IMR-90 (cell line): Measurements from ENCODE around the gene NDUFB2. TPM values are rescaled to one million over a fixed set of nuclear protein-coding genes. Genes with fewer than 3 reads are reported as not detected.
A peak's percentile ranks its signal among the peaks of the same experiment; 100 is the strongest.

Source experiments
- ATAC-seq: fragments of 200-7000 bp; cut with Tn5 transposase; 2 replicates; pipeline ENCODE4 v1.9.1; 2020; ENCODE audit warnings: low read depth, mild to moderate bottlenecking, moderate library complexity
- BruUV-seq: library from RNA; stranded (reverse); fragments of 400-500 nt; replicated peaks from 2 replicates; lab custom pipeline; 2021; lab: Mats Ljungman, UMichigan
- CTCF ChIA-PET: fragments of 300-600 bp; formaldehyde crosslinking; extraction: SDS; loops from one replicate; lab custom pipeline; 2021; ENCODE audit warnings: antibody characterized with exemption; lab: Yijun Ruan, JAX
- POLR2A ChIA-PET: fragments of 300-600 bp; sonication (Branson Sonifier 250); formaldehyde crosslinking; loops from one replicate; lab custom pipeline; 2022; ENCODE audit warnings: antibody characterized with exemption; ENCODE audit not compliant: unreplicated experiment; lab: Charles Lee
- DNase-seq: peaks from one replicate; pipeline ENCODE4 v3.0.0; 2013
- H2AFZ ChIP-seq: replicated peaks from 2 replicates; pipeline ENCODE3; 2013; ENCODE audit warnings: low read length, mild to moderate bottlenecking; ENCODE audit not compliant: poor library complexity
- H2AK5ac ChIP-seq: 2 replicates; pipeline ENCODE4 v1.6.1; 2013; ENCODE audit warnings: low read depth, low read length, inconsistent platforms
- H2AK9ac ChIP-seq: replicated peaks from 2 replicates; pipeline ENCODE3; 2013; ENCODE audit warnings: mild to moderate bottlenecking, low read depth, low read length, moderate library complexity; ENCODE audit not compliant: poor library complexity
- H2BK120ac ChIP-seq: 2 replicates; pipeline ENCODE4 v1.6.1; 2013; ENCODE audit warnings: low read depth, low read length, inconsistent platforms
- H2BK15ac ChIP-seq: 3 replicates; pipeline ENCODE4 v1.6.1; 2013; ENCODE audit warnings: low read depth, low read length, inconsistent platforms
- H2BK20ac ChIP-seq: 2 replicates; pipeline ENCODE4 v1.6.1; 2013; ENCODE audit warnings: low read depth, mild to moderate bottlenecking, inconsistent platforms, low read length, moderate library complexity
- H2BK5ac ChIP-seq: 2 replicates; pipeline ENCODE4 v1.6.1; 2013; ENCODE audit warnings: mild to moderate bottlenecking, low read depth, low read length, inconsistent platforms; ENCODE audit not compliant: poor library complexity, severe bottlenecking
- H3K14ac ChIP-seq: replicated peaks from 2 replicates; pipeline ENCODE4 v1.6.1; 2013; ENCODE audit warnings: low read depth, low read length, inconsistent platforms
- H3K18ac ChIP-seq: 2 replicates; pipeline ENCODE4 v1.6.1; 2013; ENCODE audit warnings: low read depth, low read length, control low read depth
- H3K23ac ChIP-seq: 2 replicates; pipeline ENCODE4 v1.6.1; 2013; ENCODE audit warnings: low read depth, low read length, inconsistent platforms
- H3K27ac ChIP-seq: 2 replicates; pipeline ENCODE4 v1.5.1; 2013; ENCODE audit warnings: mild to moderate bottlenecking, control low read depth, low read length; ENCODE audit not compliant: insufficient read depth
- H3K27me3 ChIP-seq: 2 replicates; pipeline ENCODE4 v1.6.1; 2013; ENCODE audit warnings: low read length; ENCODE audit not compliant: control insufficient read depth, insufficient read depth
- H3K36me3 ChIP-seq: 2 replicates; pipeline ENCODE4 v1.6.1; 2013; ENCODE audit warnings: low read length, mixed read lengths; ENCODE audit not compliant: control insufficient read depth, insufficient read depth
- H3K4ac ChIP-seq: 2 replicates; pipeline ENCODE4 v1.6.1; 2013; ENCODE audit warnings: low read depth, low read length, inconsistent platforms
- H3K4me1 ChIP-seq: 2 replicates; pipeline ENCODE4 v1.6.1; 2013; ENCODE audit warnings: low read length, mixed read lengths; ENCODE audit not compliant: control insufficient read depth, insufficient read depth
- H3K4me2 ChIP-seq: 2 replicates; pipeline ENCODE4 v1.6.1; 2013; ENCODE audit warnings: low read depth, mild to moderate bottlenecking, control low read depth, low read length, moderate library complexity
- H3K4me3 ChIP-seq: 2 replicates; pipeline ENCODE4 v1.5.1; 2013; ENCODE audit warnings: low read depth, mild to moderate bottlenecking, control low read depth, low read length, moderate library complexity; ENCODE audit not compliant: insufficient read depth
- H3K56ac ChIP-seq: 2 replicates; pipeline ENCODE4 v1.6.1; 2013; ENCODE audit warnings: low read length, inconsistent platforms; ENCODE audit not compliant: insufficient read depth; ENCODE audit errors: extremely low read depth
- H3K79me1 ChIP-seq, 2 experiments: 2 replicates each; pipeline ENCODE4 v1.6.1; 2013; ENCODE audit warnings: low read length in 2 of 2, inconsistent platforms in 1 of 2, low read depth in 1 of 2
- H3K9ac ChIP-seq: 2 replicates; pipeline ENCODE4 v1.6.1; 2013; ENCODE audit warnings: low read depth, low read length, control low read depth
- H3K9me1 ChIP-seq: 2 replicates; pipeline ENCODE4 v1.6.1; 2013; ENCODE audit warnings: low read length, inconsistent platforms; ENCODE audit not compliant: insufficient read depth
- H3K9me3 ChIP-seq: 2 replicates; pipeline ENCODE4 v1.6.1; 2013; ENCODE audit warnings: low read length; ENCODE audit not compliant: control insufficient read depth, insufficient read depth
- H4K20me1 ChIP-seq: 2 replicates; pipeline ENCODE4 v1.6.1; 2013; ENCODE audit warnings: low read length, inconsistent platforms; ENCODE audit not compliant: insufficient read depth
- H4K5ac ChIP-seq: 2 replicates; pipeline ENCODE4 v1.6.1; 2013; ENCODE audit warnings: mild to moderate bottlenecking, low read depth, low read length, control low read depth
- H4K8ac ChIP-seq, 2 experiments: 2 replicates each; pipeline ENCODE4 v1.6.1; 2013; ENCODE audit warnings: low read depth in 2 of 2, low read length in 2 of 2, control low read depth in 1 of 2, inconsistent platforms in 1 of 2
- H4K91ac ChIP-seq: 2 replicates; pipeline ENCODE4 v1.6.1; 2013; ENCODE audit warnings: low read depth, low read length, inconsistent platforms; ENCODE audit not compliant: insufficient read depth
- BHLHE40 ChIP-seq: fragments of 150-350 bp; IDR thresholded peaks from 2 replicates; pipeline ENCODE4 v1.6.1; 2016; ENCODE audit warnings: mild to moderate bottlenecking, low read depth, low read length
- CEBPB ChIP-seq: IDR thresholded peaks from 2 replicates; pipeline ENCODE4 v1.6.1; 2012; ENCODE audit warnings: low read depth, low read length, improper control_type of control experiment
- CHD1 ChIP-seq: IDR thresholded peaks from 2 replicates; pipeline ENCODE4 v1.6.1; 2012; ENCODE audit warnings: low read depth, low read length, improper control_type of control experiment
- CTCF ChIP-seq: conservative IDR thresholded peaks from 2 replicates; pipeline ENCODE4 v1.5.1; 2012; ENCODE audit warnings: mild to moderate bottlenecking, low read depth, low read length, improper control_type of control experiment
- ELK1 ChIP-seq: fragments of 150-350 bp; IDR thresholded peaks from 2 replicates; pipeline ENCODE4 v1.6.1; 2016; ENCODE audit warnings: low read depth, mild to moderate bottlenecking, low read length, moderate library complexity, borderline replicate concordance
- FOS ChIP-seq: fragments of 150-350 bp; IDR thresholded peaks from 2 replicates; pipeline ENCODE4 v1.6.1; 2016; ENCODE audit warnings: low read depth, low read length
- MAFK ChIP-seq: IDR thresholded peaks from 2 replicates; pipeline ENCODE4 v1.6.1; 2012; ENCODE audit warnings: low read depth, low read length, improper control_type of control experiment
- MXI1 ChIP-seq: IDR thresholded peaks from 2 replicates; pipeline ENCODE4 v1.6.1; 2012; ENCODE audit warnings: low read depth, mild to moderate bottlenecking, low read length, moderate library complexity, borderline replicate concordance
- NFE2L2 ChIP-seq: fragments of 150-350 bp; IDR thresholded peaks from 2 replicates; pipeline ENCODE4 v1.6.1; 2016; ENCODE audit warnings: low read depth, mild to moderate bottlenecking, low read length
- POLR2A ChIP-seq: IDR thresholded peaks from 2 replicates; pipeline ENCODE4 v1.6.1; 2012; ENCODE audit warnings: mild to moderate bottlenecking, low read depth, low read length
- RAD21 ChIP-seq: IDR thresholded peaks from 2 replicates; pipeline ENCODE4 v1.6.1; 2012; ENCODE audit warnings: low read length, improper control_type of control experiment
- RCOR1 ChIP-seq: IDR thresholded peaks from 2 replicates; pipeline ENCODE4 v1.6.1; 2012; ENCODE audit warnings: mild to moderate bottlenecking, low read length, improper control_type of control experiment; ENCODE audit not compliant: insufficient replicate concordance
- SMC3 ChIP-seq: fragments of 150-350 bp; IDR thresholded peaks from 2 replicates; pipeline ENCODE4 v1.6.1; 2016; ENCODE audit warnings: low read depth, mild to moderate bottlenecking, antibody characterized with exemption, low read length, moderate library complexity
- USF2 ChIP-seq: fragments of 150-350 bp; IDR thresholded peaks from 2 replicates; pipeline ENCODE4 v1.6.1; 2017; ENCODE audit warnings: mild to moderate bottlenecking, antibody characterized with exemption, low read length, low read depth
- WGBS, 2 experiments: methylation state at CpG; one replicate each; pipeline versions ENCODE4 v1.1.5 to v1.1.7; 2013; ENCODE audit warnings: missing lambda C conversion rate in 2 of 2; ENCODE audit not compliant: insufficient read length in 1 of 2; ENCODE audit errors: extremely low coverage in 2 of 2; 5-methylcytosine and 5-hydroxymethylcytosine counted together
- dilution Hi-C: fragments of 300-500 bp; cut with HindIII; formaldehyde crosslinking; loops from one replicate; pipeline ENCODE4 v1.14.3; 2018; ENCODE audit warnings: low sequenced_read_pairs; ENCODE audit not compliant: unreplicated experiment
- in situ Hi-C: fragments of 300-500 bp; cut with MboI; formaldehyde crosslinking; loops from 3 replicates; pipeline ENCODE4 v1.14.3; 2019; ENCODE audit warnings: low sequenced_read_pairs, inconsistent platforms, mixed read lengths
- intact Hi-C: fragments of 100-400 bp; cut with micrococcal nuclease; formaldehyde crosslinking; loops from 2 replicates; pipeline ENCODE4 v1.10.0; 2022
- polyA plus RNA-seq, 3 experiments: library from polyadenylated mRNA; depleted of rRNA; stranded (reverse); fragments of >200 nt; gene quantifications; 2 replicates each; pipeline ENCODE4 v1.2.3, GENCODE V29; 2012; ENCODE audit warnings: low replicate concordance in 1 of 3
- total RNA-seq: library from RNA; depleted of rRNA; stranded (reverse); fragments of >200 nt; gene quantifications from 2 replicates; pipeline ENCODE4 v1.2.3, GENCODE V29; 2012

The NDUFB2 gene
- total and polyA plus RNA-seq, 2 of the 4 experiments (the other 2 are of a cell fraction) = 81.7 to 143 TPM

- Histone ChIP-seq H3K9me1 (no peaks in the 10 kb centered on the region; the same call in 1 of the 2 replicates), H3K79me1 (peaks cover 4 to 6% of the 10 kb centered on the region in 2 experiments; a peak in 1 of 4 replicates), H2BK20ac (no peak within 1 kb of the TSS), H2AK9ac (peak within 1 kb of the TSS; percentile 88), H3K27ac (no peak within 1 kb of the TSS; the same call in 1 of the 2 replicates), H4K91ac (peak within 1 kb of the TSS; percentile 57; the same call in 1 of the 2 replicates), H3K14ac (no peak within 1 kb of the TSS), H3K4me2 (peak within 1 kb of the TSS; percentile 96), H2BK5ac (no peak within 1 kb of the TSS), H4K8ac (peak within 1 kb of the TSS; percentile 42 to 50; a peak in 2 of 4 replicates), H3K36me3 (no peaks in the 10 kb centered on the region), H3K18ac (no peak within 1 kb of the TSS; the same call in 1 of the 2 replicates), H4K5ac (0 out of 2 replicates have a peak within 1 kb of the TSS, but pooled peaks have one; percentile 67), H3K23ac (peak within 1 kb of the TSS; percentile 90), H2AFZ (peak within 1 kb of the TSS; percentile 98), H3K4ac (peak within 1 kb of the TSS; percentile 26), H4K20me1 (no peaks in the 10 kb centered on the region), H2BK15ac (no peak within 1 kb of the TSS), H3K27me3 (peaks cover 6% of the 10 kb centered on the region; the same call in 1 of the 2 replicates), H2AK5ac (no peak within 1 kb of the TSS), H3K9ac (peak within 1 kb of the TSS; percentile 59; the same call in 1 of the 2 replicates), H3K4me1 (0 out of 2 replicates have a peak, but pooled peaks cover 2% of the 10 kb centered on the region), H3K9me3 (no peaks in the 10 kb centered on the region), H3K56ac (no peak within 1 kb of the TSS), H2BK120ac (no peak within 1 kb of the TSS), H3K4me3 (peak within 1 kb of the TSS; percentile 71)
- ATAC-seq (peak; percentile 82), DNase-seq (no peak)
- ChIA-PET CTCF (no interaction called here), POLR2A (no interaction called here)
- no TSS peak for BruUV-seq
- 0% methylated on average over 9 of the region's 41 CpGs; no CpG with 5 or more reads in 1 of the 2 experiments for WGBS, 2 experiments
- in situ Hi-C loops = no loop called here
- intact Hi-C loops = loop anchor here (5.0 kb wide), 1 partner anchor 980 kb away; no protein-coding TSS in a partner anchor
- dilution Hi-C loops = no loop called here
- TF ChIP-seq BHLHE40 (no peak), SMC3 (no peak), CEBPB (no peak), POLR2A (no peak), RAD21 (no peak), MXI1 (no peak), CHD1 (no peak), CTCF (no peak), MAFK (no peak), RCOR1 (no peak), ELK1 (no peak), NFE2L2 (no peak), USF2 (no peak), FOS (no peak)
Observed at GRCh38 chr7:140672382-140673062, 24.0 kb upstream of the NDUFB2 start, which contains the start of gene ADCK2. Gene ADCK2 (plus strand): TSS chr7:140672945. CDS start chr7:140673331, 386 bp downstream.
